Astrocyte (in vitro differentiated cells and primary cell): ENCODE results near the gene PDZK1IP1.

Experiments
- EZH2 ChIP-seq: IDR thresholded peaks from 2 replicates; pipeline ENCODE4 v1.6.1; 2012; ENCODE audit warnings: mild to moderate bottlenecking, low read length, inconsistent platforms; ENCODE audit not compliant: insufficient read depth
- TF ChIP-seq, protein P1 (sequence below): IDR thresholded peaks from 2 replicates; pipeline ENCODE4 v1.5.1; 2011; ENCODE audit warnings: low read depth, mild to moderate bottlenecking, inconsistent platforms, low read length, moderate library complexity; ENCODE audit not compliant: insufficient read depth

DNA sequence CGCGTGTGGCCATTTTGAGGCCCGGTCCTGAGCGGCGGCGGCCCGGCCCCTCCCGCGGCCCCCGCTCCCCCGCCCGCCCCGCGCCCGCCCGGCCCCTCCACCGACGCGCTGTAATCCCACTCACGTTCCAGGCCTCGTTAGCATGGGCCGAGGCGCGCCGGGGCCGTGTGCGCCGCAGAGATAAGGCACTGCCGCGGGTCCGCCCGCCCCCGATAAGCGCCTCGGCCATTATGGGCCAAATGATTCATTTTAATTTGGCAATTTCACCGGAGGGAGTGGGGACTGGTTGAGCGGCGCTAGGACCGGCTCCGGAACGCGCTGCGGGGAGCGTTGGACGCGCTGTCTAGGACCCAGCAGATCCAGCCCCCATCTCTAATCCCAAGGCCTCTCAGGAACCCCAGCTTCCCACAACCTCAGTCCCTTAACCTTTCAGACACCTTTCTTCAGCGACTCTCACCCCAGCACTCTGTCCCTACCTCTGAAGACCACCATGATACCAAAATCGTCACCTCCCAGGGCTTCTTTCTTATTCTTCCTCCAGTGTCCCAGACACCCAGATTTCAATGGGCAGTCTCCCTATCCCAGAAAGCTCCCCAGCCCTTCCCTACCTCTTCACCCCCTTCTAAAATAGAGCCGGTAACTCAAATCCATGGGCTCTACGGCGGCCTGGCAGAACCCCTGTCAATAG lies 42.5 kb upstream of the PDZK1IP1 start, which contains the start of gene TAL1:
- TF ChIP-seq, protein P1, sequence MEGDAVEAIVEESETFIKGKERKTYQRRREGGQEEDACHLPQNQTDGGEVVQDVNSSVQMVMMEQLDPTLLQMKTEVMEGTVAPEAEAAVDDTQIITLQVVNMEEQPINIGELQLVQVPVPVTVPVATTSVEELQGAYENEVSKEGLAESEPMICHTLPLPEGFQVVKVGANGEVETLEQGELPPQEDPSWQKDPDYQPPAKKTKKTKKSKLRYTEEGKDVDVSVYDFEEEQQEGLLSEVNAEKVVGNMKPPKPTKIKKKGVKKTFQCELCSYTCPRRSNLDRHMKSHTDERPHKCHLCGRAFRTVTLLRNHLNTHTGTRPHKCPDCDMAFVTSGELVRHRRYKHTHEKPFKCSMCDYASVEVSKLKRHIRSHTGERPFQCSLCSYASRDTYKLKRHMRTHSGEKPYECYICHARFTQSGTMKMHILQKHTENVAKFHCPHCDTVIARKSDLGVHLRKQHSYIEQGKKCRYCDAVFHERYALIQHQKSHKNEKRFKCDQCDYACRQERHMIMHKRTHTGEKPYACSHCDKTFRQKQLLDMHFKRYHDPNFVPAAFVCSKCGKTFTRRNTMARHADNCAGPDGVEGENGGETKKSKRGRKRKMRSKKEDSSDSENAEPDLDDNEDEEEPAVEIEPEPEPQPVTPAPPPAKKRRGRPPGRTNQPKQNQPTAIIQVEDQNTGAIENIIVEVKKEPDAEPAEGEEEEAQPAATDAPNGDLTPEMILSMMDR, result no peak
- peak; percentile 38 for TF ChIP-seq EZH2
